ENCODE measurements around the gene MRPS15.

Gene MRPS15

DNA sequence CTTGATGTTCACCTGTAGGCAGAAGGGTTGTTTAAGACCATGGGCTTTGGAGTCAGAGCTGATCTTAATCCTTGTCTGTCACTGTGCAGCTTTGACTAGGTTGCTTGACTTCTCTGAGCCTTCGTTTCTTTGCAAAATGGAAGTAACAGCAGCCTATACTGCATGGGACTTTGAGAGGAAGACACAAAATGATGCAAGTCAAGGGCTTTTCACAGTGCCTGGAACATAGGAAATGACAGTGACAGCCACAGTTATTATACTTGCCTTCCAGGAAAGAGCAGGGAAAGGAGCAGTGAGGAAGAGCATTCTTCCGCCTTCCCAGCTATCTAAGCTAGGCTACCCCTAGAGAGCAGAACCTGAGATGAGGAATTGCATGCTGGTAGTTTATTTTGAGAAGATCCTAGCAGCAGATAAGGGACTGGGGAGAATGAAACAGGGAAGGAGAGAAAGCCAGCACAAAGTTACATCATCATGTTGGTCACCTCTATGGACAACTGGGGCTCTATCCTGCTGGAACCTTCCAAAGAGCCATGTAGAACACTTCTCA, 15.4 kb upstream of the MRPS15 start:
- ChIA-PET CTCF (interaction anchor here (2.6 kb wide), 1 partner anchor 37 kb away, joined by 11 read pairs; no protein-coding TSS in a partner anchor), POLR2A (no interaction called here)
- no peaks in the 10 kb centered on the region for H3K4me1 ChIP-seq (ENCODE audit: control insufficient read depth, insufficient read depth, low read length)
- H3K27ac ChIP-seq (ENCODE audit: extremely low read depth, low read depth, low read length): no peak overlapping the region
- no peak overlapping the region for H3K4me3 ChIP-seq (ENCODE audit: low read depth, low read length)
- H3K36me3 ChIP-seq (ENCODE audit: control insufficient read depth in 2 of 2, insufficient read depth in 1 of 2, low read length in 2 of 2): no peaks in the 10 kb centered on the region
- no peaks in the 10 kb centered on the region for H3K9me3 ChIP-seq (ENCODE audit: control insufficient read depth, insufficient read depth, low read depth, low read length)
- TF ChIP-seq, protein P1, sequence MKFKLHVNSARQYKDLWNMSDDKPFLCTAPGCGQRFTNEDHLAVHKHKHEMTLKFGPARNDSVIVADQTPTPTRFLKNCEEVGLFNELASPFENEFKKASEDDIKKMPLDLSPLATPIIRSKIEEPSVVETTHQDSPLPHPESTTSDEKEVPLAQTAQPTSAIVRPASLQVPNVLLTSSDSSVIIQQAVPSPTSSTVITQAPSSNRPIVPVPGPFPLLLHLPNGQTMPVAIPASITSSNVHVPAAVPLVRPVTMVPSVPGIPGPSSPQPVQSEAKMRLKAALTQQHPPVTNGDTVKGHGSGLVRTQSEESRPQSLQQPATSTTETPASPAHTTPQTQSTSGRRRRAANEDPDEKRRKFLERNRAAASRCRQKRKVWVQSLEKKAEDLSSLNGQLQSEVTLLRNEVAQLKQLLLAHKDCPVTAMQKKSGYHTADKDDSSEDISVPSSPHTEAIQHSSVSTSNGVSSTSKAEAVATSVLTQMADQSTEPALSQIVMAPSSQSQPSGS (tag by site-specific recombination; IDR thresholded peaks at IDR 0.05; ENCODE audit: low read depth): peak; percentile 23; the same call in 1 of the 2 replicates
- TF ChIP-seq ZBTB17 (tag by site-specific recombination; IDR thresholded peaks at IDR 0.05) (peak; percentile 29; the same call in 1 of the 2 replicates), SETDB1 (IDR thresholded peaks at IDR 0.05; ENCODE audit: insufficient read length, low read length) (peak; percentile 52), ZFP3 (tag by site-specific recombination; IDR thresholded peaks at IDR 0.05; ENCODE audit: low read depth) (no peak), ZBTB48 (tag by site-specific recombination; IDR thresholded peaks at IDR 0.05) (no peak; the same call in 1 of the 2 replicates), FEZF1 (tag by site-specific recombination; IDR thresholded peaks at IDR 0.05) (peak; percentile 75), ZNF768 (tag by site-specific recombination; IDR thresholded peaks at IDR 0.05) (peak; percentile 84), ZNF24 (tag by site-specific recombination; IDR thresholded peaks at IDR 0.05) (no peak), PRDM1 (tag by site-specific recombination; IDR thresholded peaks at IDR 0.05) (no peak), PRDM10 (tag by site-specific recombination; IDR thresholded peaks at IDR 0.05) (0 out of 2 replicates have a peak, but pooled peaks have one; percentile 13), ZNF692 (tag by site-specific recombination; IDR thresholded peaks at IDR 0.05) (no peak), ZNF112 (tag by site-specific recombination; IDR thresholded peaks at IDR 0.05) (no peak), ZSCAN30 (tag by site-specific recombination; IDR thresholded peaks at IDR 0.05) (no peak), ZBTB44 (tag by site-specific recombination; IDR thresholded peaks at IDR 0.05) (0 out of 2 replicates have a peak, but pooled peaks have one; percentile 50), TRIM28 (IDR thresholded peaks at IDR 0.05; ENCODE audit: borderline replicate concordance, low read length) (peak; percentile 56; the same call in 1 of the 2 replicates), ZNF610 (tag by site-specific recombination; IDR thresholded peaks at IDR 0.05; ENCODE audit: borderline replicate concordance) (no peak), IKZF3 (tag by site-specific recombination; IDR thresholded peaks at IDR 0.05) (0 out of 2 replicates have a peak, but pooled peaks have one; percentile 13), ZNF785 (tag by site-specific recombination; IDR thresholded peaks at IDR 0.05) (no peak)
- TF ChIP-seq, protein P2, sequence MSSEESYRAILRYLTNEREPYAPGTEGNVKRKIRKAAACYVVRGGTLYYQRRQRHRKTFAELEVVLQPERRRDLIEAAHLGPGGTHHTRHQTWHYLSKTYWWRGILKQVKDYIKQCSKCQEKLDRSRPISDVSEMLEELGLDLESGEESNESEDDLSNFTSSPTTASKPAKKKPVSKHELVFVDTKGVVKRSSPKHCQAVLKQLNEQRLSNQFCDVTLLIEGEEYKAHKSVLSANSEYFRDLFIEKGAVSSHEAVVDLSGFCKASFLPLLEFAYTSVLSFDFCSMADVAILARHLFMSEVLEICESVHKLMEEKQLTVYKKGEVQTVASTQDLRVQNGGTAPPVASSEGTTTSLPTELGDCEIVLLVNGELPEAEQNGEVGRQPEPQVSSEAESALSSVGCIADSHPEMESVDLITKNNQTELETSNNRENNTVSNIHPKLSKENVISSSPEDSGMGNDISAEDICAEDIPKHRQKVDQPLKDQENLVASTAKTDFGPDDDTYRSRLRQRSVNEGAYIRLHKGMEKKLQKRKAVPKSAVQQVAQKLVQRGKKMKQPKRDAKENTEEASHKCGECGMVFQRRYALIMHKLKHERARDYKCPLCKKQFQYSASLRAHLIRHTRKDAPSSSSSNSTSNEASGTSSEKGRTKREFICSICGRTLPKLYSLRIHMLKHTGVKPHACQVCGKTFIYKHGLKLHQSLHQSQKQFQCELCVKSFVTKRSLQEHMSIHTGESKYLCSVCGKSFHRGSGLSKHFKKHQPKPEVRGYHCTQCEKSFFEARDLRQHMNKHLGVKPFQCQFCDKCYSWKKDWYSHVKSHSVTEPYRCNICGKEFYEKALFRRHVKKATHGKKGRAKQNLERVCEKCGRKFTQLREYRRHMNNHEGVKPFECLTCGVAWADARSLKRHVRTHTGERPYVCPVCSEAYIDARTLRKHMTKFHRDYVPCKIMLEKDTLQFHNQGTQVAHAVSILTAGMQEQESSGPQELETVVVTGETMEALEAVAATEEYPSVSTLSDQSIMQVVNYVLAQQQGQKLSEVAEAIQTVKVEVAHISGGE (tag by site-specific recombination; conservative IDR thresholded peaks at IDR 0.05; ENCODE audit: low read depth): no peak
- TF ChIP-seq, protein P3, sequence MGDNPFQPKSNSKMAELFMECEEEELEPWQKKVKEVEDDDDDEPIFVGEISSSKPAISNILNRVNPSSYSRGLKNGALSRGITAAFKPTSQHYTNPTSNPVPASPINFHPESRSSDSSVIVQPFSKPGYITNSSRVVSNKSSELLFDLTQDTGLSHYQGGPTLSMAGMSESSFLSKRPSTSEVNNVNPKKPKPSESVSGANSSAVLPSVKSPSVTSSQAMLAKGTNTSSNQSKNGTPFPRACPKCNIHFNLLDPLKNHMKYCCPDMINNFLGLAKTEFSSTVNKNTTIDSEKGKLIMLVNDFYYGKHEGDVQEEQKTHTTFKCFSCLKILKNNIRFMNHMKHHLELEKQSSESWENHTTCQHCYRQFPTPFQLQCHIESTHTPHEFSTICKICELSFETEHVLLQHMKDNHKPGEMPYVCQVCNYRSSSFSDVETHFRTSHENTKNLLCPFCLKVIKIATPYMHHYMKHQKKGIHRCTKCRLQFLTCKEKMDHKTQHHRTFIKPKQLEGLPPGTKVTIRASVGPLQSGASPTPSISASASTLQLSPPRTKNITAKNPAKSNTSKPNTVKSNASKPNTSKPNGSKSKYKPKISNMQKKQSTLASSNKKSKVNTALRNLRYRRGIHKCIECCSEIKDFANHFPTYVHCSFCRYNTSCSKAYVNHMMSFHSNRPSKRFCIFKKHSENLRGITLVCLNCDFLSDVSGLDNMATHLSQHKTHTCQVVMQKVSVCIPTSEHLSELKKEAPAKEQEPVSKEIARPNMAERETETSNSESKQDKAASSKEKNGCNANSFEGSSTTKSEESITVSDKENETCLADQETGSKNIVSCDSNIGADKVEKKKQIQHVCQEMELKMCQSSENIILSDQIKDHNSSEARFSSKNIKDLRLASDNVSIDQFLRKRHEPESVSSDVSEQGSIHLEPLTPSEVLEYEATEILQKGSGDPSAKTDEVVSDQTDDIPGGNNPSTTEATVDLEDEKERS (tag by site-specific recombination; IDR thresholded peaks at IDR 0.05): no peak
- TF ChIP-seq, protein P4, sequence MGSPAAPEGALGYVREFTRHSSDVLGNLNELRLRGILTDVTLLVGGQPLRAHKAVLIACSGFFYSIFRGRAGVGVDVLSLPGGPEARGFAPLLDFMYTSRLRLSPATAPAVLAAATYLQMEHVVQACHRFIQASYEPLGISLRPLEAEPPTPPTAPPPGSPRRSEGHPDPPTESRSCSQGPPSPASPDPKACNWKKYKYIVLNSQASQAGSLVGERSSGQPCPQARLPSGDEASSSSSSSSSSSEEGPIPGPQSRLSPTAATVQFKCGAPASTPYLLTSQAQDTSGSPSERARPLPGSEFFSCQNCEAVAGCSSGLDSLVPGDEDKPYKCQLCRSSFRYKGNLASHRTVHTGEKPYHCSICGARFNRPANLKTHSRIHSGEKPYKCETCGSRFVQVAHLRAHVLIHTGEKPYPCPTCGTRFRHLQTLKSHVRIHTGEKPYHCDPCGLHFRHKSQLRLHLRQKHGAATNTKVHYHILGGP (tag by site-specific recombination; IDR thresholded peaks at IDR 0.05): peak; percentile 86
